T-helper 22 cell (primary cell): ENCODE results near the gene KMT5B.

ENCODE experiments used
- DNase-seq: peaks from one replicate; pipeline ENCODE4 v3.0.0-alpha.2; 2020; ENCODE audit warnings: low read depth

Gene KMT5B

DNA sequence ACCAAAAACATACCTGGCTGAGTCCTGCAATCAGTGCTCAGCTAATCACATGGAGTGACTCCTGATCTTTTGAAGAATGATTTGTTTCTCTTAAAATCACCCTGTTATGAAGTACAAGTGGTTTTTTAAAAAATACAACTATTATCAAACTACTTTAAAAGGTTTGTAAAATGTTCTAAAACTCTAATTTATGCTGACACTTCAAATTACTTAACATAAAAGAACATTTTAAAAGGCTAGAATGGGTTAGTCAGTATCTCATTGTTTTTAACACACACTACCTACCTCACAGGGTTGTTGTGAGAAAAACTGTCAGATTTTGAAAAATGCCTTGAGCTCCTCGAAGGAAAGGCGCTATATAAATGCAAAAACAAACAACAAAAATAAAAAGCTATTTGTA is 33.2 kb downstream of the KMT5B start:
- no peak for DNase-seq

DNA sequence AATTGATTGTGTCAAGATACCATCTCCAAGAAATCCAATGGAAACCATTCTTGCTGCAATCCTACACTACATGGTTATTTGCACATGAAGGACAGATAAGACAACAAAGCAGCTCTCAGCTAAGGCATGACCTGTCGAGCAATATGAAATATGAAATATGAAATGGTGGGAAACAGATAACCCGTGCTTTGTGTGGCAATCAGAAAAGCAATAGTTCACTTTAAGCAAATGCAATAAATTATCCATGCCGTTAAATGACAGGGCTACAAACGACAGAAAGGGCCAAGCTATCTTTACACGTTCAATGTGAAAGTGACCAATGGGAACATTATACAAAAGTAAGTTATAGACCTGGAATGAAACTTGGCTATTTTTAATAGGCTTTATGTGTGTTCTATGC is 35.2 kb downstream of the KMT5B start:
- DNase-seq, result no peak

DNA sequence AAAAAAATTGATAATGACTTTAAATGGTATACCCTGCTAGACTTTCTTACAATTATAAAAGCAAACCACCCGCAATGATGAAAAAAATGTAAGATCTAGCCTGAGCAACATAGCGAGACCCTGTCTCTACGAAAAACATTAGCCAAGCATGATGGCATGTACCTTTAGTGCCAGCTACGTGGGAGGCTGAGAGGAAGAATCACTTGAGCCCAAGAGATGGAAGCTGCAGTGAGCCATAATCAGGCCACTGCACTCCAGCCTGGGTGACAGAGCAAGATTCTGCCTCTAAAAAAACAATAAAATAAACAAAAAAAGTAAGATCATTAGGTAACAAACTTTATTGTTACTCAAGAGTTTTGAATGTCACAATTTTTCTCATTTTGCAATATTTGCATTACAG is 39.2 kb downstream of the KMT5B start:
- DNase-seq, result no peak

DNA sequence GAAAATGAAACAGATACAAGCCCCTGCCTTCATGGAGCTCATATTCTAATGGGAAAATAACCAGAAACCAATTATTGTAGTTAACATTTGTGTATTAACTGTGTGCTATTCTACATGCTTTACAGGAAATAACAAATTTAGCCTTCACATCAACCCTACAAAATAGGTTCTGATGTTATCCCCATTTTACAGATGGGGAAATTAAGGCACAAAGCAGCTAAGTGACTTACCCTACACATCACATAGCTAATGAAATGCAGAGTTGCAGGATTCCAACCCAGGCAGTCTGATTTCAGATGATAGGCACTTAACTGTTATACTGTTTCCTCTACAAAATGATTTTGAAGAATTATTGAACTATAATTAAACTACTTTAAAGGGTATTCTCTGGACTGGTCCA is 43.7 kb downstream of the KMT5B start:
- DNase-seq, result no peak

DNA sequence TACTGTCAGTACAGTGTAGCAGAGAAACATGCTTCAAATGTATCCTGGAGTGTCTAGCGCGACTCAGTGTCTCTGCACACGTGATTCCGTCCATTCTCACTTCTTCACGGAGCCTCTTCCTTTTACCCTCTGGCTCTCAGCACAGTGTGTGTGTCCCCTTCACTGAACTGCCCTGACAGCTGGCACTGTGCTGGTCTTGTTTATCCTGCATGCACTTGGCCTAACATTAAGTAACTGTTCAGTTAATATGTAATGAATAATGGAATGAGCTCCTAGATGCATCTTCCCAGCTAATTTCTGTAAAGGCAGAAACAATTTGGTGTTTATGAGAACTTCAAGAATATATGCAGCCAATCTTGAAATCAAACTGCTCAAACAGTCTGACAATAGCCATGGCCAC is 44.4 kb downstream of the KMT5B start:
- DNase-seq, result no peak

DNA sequence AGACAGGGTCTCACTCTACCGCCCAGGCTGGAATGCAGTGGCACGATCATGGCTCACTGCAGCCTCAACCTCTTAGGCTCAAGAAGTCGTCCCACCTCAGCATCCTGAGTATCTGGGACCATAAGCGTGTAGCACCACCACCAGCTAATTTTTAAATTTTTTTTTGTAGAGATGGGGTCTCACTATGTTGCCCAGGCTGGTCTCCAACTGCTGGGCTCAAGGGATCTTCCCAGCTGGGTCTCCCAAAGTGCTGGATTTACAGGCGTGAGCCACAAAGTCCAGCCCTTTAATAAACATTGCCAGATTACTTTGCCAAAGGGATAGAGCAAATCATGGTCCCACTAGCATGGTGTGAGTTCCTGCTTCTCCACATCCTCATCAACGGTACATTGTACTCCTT is 45.6 kb downstream of the KMT5B start:
- DNase-seq, result no peak

DNA sequence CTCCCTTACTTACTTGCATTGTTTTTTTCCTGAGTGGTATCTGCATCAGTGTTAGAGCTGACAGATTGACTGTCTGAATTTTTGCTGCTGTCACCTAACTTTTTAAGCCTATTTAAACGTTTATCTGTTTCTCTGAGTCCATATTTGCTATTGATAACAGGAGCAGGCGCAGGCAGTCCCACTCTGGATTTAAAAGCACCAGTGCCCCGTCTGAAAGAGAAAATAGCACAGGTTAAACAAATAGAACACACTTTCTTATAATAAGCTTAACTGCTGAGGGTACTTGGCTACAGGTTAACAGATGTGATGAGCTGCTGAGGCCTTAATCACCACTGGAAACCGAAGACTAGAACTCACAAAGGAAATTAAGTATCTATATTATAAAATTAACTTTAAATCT is 46.1 kb downstream of the KMT5B start:
- no peak for DNase-seq

DNA sequence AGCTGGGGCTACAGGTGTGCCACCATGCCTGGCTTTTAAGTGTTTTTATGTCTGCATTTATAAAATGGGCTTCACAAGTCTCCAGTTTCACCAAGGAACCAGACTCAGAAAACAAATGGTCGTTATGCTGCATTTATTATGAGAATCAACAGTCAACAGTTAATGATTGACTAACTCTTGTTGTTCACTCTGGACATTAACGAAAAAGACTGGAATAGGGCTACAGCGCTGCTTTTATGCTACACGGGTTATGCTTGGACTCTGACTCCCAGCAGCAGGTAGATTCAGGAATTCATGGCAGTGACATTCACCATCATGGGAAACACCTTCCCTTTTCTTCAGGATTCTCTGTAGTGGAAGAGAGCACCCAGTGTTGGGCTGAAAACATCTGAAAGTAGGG is 47.5 kb downstream of the KMT5B start:
- no peak for DNase-seq

DNA sequence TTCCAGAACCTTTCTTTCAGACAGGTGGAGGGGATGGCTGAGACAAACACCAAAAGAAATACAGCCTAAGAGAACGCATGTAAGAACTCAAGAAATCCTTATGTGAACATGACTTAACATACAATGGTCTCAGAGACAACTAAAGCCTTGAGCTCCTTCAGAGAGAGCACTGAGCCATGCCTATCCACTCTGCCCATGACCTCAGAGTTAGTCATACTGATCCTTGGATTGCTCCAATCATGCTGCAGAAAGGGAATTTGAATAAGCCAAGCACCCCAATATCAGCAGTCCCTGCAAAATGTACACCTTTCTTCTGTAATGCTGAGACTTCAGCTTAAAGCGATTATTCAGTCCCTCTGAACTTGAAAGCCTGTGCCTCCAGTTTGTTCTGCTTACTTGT is 48.7 kb downstream of the KMT5B start:
- DNase-seq, result no peak

DNA sequence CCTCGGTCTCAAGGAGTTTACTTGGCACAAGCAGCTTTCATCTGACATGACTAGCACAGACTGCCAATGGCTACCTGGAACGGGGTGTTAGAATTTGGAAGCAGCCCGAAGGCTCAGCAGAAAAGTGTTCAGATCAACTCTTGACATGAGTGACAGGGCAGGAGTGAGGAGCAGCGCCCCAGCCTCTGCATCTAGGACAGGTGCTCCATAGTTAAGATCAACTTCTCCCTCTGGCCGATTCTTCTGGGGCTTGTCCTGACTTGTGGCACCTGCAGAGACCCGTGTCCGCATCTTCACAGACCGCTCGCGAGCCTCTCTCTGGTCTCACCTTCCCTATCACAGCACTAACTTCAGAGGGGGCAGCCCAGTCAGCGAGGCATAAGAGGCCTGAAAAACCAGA is 49.4 kb downstream of the KMT5B start:
- no peak for DNase-seq

DNA sequence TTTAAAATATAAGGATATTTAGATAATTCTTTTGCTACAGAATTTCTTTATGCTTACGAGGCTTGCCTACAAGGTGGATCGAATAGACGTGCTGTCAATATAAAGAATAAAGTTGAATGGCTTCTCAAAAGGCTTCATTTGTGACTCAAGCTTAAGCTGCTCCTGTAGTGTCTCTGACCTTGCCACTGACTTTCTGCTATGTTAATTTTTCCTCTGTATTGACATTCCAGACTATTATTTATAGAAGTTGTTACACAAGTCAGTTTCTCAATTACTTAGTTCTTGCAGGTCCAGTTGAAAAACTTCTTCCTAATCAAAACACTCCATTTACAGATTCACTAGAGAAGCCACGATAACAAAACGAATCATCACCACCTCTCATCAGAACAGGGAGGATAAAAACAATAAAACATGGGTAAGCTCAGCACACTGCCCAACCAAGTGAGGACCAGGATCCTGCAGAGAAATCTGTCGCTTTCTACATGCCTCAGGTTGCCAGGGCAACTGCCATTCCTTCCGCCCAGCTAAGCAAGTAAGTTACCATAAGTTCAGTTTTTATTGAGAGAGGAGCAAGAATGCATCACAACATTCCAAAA is 52.9 kb downstream of the KMT5B start:
- no peak for DNase-seq

DNA sequence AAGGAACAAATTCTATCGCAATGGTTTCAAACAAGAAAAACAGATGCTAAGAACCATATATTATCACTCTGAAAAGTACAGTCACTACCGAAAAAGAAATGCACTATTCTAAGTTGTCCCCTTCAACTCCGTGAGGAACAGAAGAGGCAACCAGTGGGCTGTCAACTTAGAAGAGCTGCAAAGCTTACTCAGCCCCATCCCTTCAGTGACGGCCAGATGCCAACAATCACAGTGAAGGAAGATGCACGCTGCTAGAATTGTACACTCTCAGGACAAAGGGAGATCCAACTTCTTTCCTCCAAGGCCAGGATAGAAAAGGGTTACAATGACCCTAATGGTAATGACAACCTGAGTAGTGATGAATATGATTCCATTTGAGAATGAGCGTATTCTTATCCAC is 53.4 kb downstream of the KMT5B start:
- DNase-seq, result no peak

DNA sequence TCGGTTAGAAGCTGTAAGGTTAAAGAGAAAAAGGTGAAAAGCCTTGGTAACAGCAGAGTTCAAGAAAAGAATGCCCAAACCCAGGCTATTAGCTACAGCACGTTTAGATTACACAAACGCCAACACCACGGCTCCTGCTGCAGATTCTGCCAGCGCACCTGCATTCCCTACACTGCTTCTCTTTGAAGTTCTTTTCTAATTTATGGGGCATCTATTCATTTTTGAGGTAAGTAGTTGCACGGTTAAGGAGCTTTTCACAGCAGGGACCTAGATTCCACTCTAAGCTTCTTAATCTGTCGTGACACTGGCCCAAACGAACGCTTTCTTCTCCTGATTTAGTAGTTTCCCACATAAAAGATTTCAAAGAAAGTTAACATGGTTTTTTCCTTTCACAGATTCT is 53.9 kb downstream of the KMT5B start:
- DNase-seq, result no peak

DNA sequence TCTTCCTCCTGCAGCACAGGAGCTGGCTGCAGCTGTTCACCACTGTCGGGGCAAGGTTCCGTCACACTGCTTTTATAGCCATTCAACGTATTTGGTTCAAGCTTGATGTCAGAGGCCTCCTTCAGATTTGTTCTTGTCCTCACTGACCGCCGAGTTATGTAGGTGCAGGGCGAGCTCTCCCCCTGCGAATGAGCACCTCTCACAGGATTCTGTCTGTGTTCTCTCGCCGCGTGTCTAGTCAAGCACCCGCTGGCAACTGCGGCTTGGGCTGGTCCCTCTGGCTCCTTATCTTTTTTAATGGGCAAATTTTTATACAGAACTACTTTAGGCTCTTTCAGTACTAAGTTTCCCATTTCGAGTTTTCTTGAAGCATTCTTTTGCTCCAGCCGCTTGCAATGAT is 54.5 kb downstream of the KMT5B start:
- no peak for DNase-seq

DNA sequence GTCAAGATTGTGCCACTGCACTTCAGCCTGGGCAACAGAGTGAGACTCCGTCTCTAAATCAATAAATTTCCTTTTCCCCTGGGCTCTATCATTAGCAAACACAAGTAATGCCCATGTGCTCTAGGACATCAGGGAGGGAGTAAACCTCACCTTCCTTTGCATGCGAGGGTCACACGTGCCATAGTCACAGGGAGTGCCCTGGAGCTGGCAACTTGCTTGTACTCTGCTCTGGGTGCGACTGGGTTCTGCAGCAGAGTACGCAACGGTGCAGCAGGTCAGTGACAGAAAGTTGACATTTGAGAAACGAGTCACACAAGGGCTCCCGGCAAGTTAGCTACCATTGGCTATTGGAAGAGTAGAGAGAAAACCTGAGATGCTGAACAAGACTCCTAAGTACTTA is 59.4 kb downstream of the KMT5B start:
- DNase-seq, result no peak

DNA sequence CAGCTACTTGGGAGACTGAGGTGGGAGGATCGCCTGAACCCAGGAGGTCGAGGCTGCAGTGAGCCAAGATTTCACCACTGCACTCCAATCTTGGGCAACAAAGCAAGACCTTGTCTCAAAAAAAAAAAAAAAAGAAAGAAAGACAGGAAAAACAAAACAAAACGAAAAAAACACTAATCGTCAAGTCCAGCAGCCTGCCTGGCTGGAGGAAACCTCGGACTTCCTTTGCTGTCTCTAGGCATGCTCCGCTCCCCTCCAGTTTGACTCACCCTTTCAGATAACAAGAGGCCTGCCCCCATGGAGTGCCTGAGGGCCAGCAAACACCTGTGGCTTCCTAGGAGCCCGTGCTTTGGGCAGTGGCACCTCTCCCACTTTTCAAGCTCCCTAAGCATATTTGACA is 63.1 kb downstream of the KMT5B start:
- DNase-seq, result no peak

DNA sequence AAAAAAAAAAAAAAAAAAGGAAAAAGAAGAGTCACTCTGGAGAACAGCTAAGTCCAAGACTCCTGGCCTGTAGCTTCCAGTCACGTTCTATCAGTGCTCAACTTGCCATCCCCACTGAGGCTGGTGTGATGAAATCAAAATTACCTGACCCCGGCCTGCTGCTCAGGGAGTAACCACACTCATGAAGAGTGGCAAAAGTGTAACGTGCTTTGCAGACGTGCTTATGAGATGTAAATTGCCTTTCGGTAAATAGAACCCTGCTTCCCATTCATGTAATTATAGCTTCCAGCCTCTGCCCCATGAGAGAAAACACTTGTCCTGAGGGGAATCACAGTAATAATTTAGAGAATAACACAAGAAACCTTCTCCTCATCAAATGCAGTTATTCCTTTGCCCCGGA is 63.7 kb downstream of the KMT5B start:
- DNase-seq, result no peak

DNA sequence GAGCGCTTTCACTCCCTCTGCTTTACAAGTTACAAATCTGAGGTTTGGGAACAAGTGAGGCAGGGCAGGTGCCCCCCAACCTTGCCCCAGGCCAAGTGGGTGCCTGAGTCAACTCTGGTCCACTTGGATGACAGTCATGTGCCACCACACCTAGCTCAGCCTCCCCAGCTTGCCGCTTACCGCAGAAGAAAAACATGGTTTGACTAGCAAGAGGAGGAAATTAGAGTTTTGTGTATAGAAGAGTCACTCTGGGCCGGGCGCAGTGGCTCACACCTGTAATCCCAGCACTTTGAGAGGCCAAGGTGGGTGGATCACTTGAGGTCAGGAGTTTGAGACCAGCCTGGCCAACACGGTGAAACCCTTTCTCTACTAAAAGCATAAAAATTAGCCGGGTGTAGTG is 64.2 kb downstream of the KMT5B start:
- DNase-seq, result no peak

DNA sequence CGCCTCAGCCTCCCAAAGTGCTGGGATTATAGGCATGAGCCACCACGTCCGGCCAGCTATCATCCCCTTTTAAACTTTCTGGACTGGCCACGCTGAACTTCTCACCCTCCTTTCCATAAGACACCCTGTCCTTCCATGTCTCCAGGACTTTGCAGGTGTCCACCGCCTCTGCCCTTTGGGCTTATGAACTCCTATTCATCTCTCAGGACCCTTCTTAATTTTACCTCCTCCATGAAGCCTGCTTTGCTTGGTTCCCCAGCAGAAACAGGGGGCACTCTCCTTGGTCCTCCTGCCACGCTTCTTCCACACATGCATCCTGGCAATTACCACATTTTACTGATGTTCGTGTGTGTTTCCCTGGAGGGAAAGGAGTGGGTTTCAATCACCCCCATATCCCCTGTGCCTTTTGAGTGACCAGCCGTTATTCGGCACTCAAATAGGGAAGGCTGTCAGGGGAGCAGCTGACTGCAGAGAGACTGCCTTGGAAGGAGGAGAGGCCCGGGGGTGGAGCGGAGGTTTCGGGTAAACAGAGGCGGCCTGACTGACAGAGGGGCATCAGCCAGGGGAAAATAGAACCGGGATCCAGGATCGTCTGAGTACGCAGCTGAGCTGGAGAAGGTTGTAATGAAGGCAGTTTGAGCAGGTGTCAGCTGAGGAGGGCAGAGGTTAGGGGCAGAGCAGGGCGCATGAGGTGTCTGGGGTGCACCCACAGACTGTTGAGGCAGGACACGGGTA is 64.9 kb downstream of the KMT5B start:
- DNase-seq, result no peak

DNA sequence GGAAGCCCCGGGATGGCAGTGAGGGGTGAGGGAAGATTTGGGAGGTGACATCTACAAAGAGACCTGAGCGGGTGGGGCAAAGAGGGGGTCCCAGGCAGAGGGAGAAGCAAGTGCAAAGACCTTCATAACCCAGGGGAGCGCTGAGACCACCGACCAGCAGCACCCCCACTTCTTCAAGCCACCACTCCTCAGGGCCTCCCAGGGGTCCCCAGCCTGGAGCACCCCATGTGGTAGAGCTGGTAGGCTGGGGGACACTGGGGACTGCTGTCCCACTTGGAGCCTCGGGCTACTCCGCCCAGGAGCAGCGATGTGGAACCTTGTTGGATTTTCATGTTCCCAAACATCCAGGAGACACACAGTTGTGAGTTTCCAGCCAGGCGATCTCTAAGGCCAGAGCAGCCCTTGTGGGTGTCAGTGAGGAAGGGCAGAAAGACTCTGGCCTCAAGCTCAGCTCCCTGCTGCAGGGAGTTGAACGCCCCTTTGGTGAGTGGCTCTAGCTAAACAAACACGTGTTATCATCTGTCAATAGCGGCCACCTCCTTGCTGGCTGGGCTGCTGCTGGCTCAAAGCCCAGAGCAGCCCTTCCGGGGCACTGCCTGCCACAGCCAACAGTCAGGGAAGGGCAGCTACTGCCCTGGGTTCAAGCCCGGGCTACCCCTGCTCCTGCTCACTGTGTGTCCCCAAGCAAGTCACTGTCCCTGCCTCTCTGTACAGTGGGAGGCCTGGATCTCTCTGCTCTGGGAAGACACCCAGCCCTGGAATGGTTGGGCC is 66.2 kb downstream of the KMT5B start:
- DNase-seq, result no peak

DNA sequence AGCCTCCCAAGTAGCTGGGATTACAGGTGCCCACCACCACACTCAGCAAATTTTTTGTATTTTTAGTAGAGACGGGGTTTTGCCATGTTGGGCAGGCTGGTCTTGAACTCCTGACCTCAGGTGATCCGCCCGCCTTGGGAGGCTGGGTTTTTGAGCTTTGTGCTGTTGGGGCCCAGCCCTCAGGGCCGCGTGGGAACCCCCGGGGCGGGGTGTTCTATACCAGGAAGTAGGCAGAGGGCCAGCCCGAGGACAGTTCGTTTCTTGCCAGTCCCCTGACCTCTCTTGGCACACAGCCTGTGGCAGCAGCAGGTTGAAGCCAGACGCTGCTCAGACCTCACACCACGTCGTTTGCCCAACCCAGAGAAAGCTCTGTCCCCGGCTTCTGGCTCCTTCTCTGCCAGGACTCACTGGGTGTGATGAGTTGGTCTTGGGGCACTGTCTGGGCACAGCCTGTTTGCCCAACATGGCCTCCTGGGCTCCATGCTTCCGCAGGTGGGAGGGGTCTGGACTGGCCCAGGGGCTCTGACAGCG is 67.0 kb downstream of the KMT5B start:
- no peak for DNase-seq

DNA sequence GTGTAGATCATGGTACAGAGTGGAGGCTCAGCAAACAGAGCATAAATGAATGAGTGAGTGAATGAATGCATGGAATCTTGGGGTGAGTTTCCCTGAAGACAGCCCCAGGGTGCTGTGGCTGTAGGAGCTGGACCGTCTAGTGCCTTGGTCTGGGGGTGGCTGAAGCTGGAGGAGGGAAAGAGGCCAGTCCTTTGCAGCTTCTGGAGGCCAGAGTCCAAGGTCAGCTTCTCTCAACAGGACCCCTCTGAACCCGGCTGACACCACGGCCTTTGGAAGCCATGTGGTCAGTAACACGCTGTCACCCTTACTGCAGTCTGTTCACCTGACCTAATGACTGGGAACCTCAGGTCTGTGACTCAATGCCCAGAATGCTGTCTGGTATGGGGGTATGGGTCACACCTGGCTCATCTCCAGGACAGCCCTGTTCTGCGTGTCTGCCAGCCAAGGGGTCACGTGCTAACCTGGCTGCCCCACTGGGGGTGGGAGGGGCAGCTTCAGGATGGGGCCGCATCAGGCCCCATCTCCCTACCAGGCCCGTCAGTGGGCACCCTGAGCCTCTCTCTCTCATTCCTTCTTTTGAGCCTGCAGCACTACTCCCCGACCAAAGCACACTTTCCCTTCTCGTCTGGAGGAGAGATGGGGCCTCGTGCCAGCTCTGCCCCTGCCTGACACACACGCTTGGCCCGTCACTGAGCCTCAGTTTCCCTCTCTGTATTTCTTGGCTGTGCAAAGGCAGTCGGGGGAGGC is 67.8 kb downstream of the KMT5B start:
- DNase-seq, result no peak

DNA sequence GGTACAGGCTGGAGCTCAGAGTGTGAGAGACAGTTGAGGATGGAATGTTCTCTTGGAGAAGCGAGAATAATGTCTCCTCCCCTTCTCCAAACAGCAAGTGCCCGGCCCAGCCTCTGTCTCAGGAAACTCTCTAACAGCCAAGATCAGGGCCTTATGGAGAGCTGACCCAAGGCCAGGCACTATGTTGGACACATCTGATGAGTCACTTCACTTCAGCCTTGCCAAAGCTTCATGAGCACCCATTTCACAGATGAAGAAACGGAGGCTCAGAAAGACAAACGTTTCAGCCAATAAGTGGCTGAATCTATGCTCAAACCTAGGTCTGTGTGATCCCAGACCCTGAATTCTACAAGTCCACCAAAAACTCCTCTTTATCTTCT is 69.8 kb downstream of the KMT5B start:
- no peak for DNase-seq
